Coronary artery (tissue), 2 donors: Measurements from ENCODE around the gene RAB27B.

Experiments used
- DNase-seq: peaks from one replicate; pipeline ENCODE4 v3.0.0-alpha.2; 2017; ENCODE audit warnings: low spot score
- H3K27ac ChIP-seq, 2 donors: fragments of 200-600 bp; sonication (generic); one replicate each; pipeline ENCODE4 v1.5.1; 2016 to 2019
- H3K4me3 ChIP-seq: fragments of 200-600 bp; sonication (generic); 2 replicates; pipeline ENCODE4 v1.5.1; 2016; ENCODE audit warnings: mild to moderate bottlenecking, moderate library complexity
- CTCF ChIP-seq: fragments of 200-600 bp; sonication (generic); IDR thresholded peaks from one replicate; pipeline ENCODE4 v1.5.1; 2019; ENCODE audit warnings: antibody characterized with exemption

Gene RAB27B

GRCh38 chr18:54829856-54830255 is 1.6 kb downstream of the RAB27B start:
- Histone ChIP-seq H3K27ac (no peak overlapping the region), H3K4me3 (no peak overlapping the region)
- no peak for DNase-seq
- no peak for TF ChIP-seq CTCF

- DNase-seq = no peak
- H3K4me3 ChIP-seq = no peak overlapping the region
- no peak for TF ChIP-seq CTCF
- H3K27ac ChIP-seq = no peak overlapping the region
Observed at GRCh38 chr18:54830260-54830659, 2.0 kb downstream of the RAB27B start.

- DNase-seq = no peak
- H3K27ac ChIP-seq = no peak overlapping the region
- no peak for TF ChIP-seq CTCF
- H3K4me3 ChIP-seq = no peak overlapping the region
Observed at GRCh38 chr18:54830866-54831265, 2.6 kb downstream of the RAB27B start.

- no peak for TF ChIP-seq CTCF
- Histone ChIP-seq H3K27ac (no peak overlapping the region), H3K4me3 (no peak overlapping the region)
- DNase-seq = no peak
Observed at GRCh38 chr18:54835944-54836343, 7.7 kb downstream of the RAB27B start.

- DNase-seq = no peak
- no peak overlapping the region for H3K4me3 ChIP-seq
- no peak overlapping the region for H3K27ac ChIP-seq
- no peak for TF ChIP-seq CTCF
Observed at GRCh38 chr18:54843314-54843713, 15.0 kb downstream of the RAB27B start.

- no peak for DNase-seq
- Histone ChIP-seq H3K27ac (no peak overlapping the region), H3K4me3 (no peak overlapping the region)
- TF ChIP-seq CTCF = no peak
Observed at GRCh38 chr18:54845787-54846186, 17.5 kb downstream of the RAB27B start.

- no peak for DNase-seq
- Histone ChIP-seq H3K4me3 (no peak overlapping the region), H3K27ac (no peak overlapping the region)
- TF ChIP-seq CTCF = no peak
Observed at GRCh38 chr18:54848121-54848520, 19.8 kb downstream of the RAB27B start.
